WTC11 (cell line): ENCODE data around the gene IL12RB1. TPM values are rescaled to one million over a fixed set of nuclear protein-coding genes. Genes with fewer than 3 reads are reported as not detected.

ENCODE experiments used
- ATAC-seq: fragments of 200-7000 bp; cut with Tn5 transposase; 2 replicates; pipeline ENCODE4 v1.10.0; 2021; ENCODE audit warnings: mild to moderate bottlenecking, moderate library complexity
- CTCF ChIA-PET: fragments of 300-600 bp; sonication (Branson Sonifier 250); formaldehyde crosslinking; loops from one replicate; lab custom pipeline; 2021; ENCODE audit warnings: antibody characterized with exemption; lab: Charles Lee
- POLR2A ChIA-PET: fragments of 350-600 bp; sonication (Branson Sonifier 250); formaldehyde crosslinking; loops from one replicate; lab custom pipeline; 2021; ENCODE audit warnings: antibody characterized with exemption; lab: Charles Lee
- DNase-seq: peaks from one replicate; pipeline ENCODE4 v3.0.0; 2021; ENCODE audit warnings: low spot score
- H3K27ac Mint-ChIP-seq: 2 replicates; pipeline ENCODE4 v1.8.0; 2021; ENCODE audit warnings: mixed read lengths
- H3K27me3 Mint-ChIP-seq: 2 replicates; pipeline ENCODE4 v1.8.0; 2021; ENCODE audit warnings: low read depth, mild to moderate bottlenecking, moderate library complexity, mixed read lengths
- H3K36me3 Mint-ChIP-seq: 2 replicates; pipeline ENCODE4 v1.8.0; 2021; ENCODE audit warnings: mixed read lengths
- H3K4me1 Mint-ChIP-seq: 2 replicates; pipeline ENCODE4 v1.8.0; 2022; ENCODE audit warnings: mixed read lengths
- H3K4me3 Mint-ChIP-seq: 2 replicates; pipeline ENCODE4 v1.8.0; 2021; ENCODE audit warnings: mild to moderate bottlenecking, moderate library complexity, mixed read lengths
- H3K9me3 Mint-ChIP-seq: 2 replicates; pipeline ENCODE4 v1.8.0; 2021; ENCODE audit warnings: mixed read lengths
- CDX4 ChIP-seq: fragments of 250-450 bp; sonication (Bioruptor Pico); IDR thresholded peaks from 2 replicates; pipeline ENCODE4 v1.9.0; 2021; ENCODE audit warnings: moderate library complexity, mild to moderate bottlenecking, inconsistent platforms, borderline replicate concordance
- CTCF ChIP-seq: fragments of 200-600 bp; IDR thresholded peaks from 2 replicates; pipeline ENCODE4 v1.8.0; 2022; ENCODE audit warnings: antibody characterized with exemption
- E2F4 ChIP-seq: sonication (generic); formaldehyde crosslinking; IDR thresholded peaks from 2 replicates; pipeline ENCODE4 v1.8.1; 2022; ENCODE audit warnings: low read depth, mild to moderate bottlenecking, moderate library complexity, missing genetic modification reagents, borderline replicate concordance
- FOXK1 ChIP-seq: sonication (generic); formaldehyde crosslinking; IDR thresholded peaks from 2 replicates; pipeline ENCODE4 v1.8.0; 2022; ENCODE audit warnings: mild to moderate bottlenecking, moderate library complexity, missing genetic modification reagents
- FOXP4 ChIP-seq: sonication (generic); formaldehyde crosslinking; IDR thresholded peaks from 2 replicates; pipeline ENCODE4 v1.8.0; 2022; ENCODE audit warnings: mild to moderate bottlenecking, missing genetic modification reagents
- GRHL2 ChIP-seq: fragments of 250-450 bp; sonication (Bioruptor Pico); IDR thresholded peaks from 2 replicates; pipeline ENCODE4 v1.8.0; 2022; ENCODE audit warnings: mild to moderate bottlenecking, moderate library complexity; ENCODE audit not compliant: insufficient replicate concordance, severe bottlenecking
- IRF2 ChIP-seq: sonication (generic); formaldehyde crosslinking; IDR thresholded peaks from 2 replicates; pipeline ENCODE4 v1.8.0; 2022; ENCODE audit warnings: low read depth, missing genetic modification reagents, borderline replicate concordance
- MXD4 ChIP-seq: fragments of 250-450 bp; sonication (Bioruptor Pico); IDR thresholded peaks from 2 replicates; pipeline ENCODE4 v1.8.0; 2021; ENCODE audit warnings: mild to moderate bottlenecking, moderate library complexity, borderline replicate concordance
- NR2C2 ChIP-seq: sonication (generic); formaldehyde crosslinking; IDR thresholded peaks from 2 replicates; pipeline ENCODE4 v1.8.0; 2022; ENCODE audit warnings: mild to moderate bottlenecking, missing genetic modification reagents
- NR3C1 ChIP-seq: sonication (generic); formaldehyde crosslinking; conservative IDR thresholded peaks from 2 replicates; pipeline ENCODE4 v1.8.1; 2023; ENCODE audit warnings: low read depth, mild to moderate bottlenecking, missing genetic modification reagents
- OVOL2 ChIP-seq: fragments of 250-450 bp; sonication (Bioruptor Pico); IDR thresholded peaks from 2 replicates; pipeline ENCODE4 v1.9.0; 2021; ENCODE audit warnings: mild to moderate bottlenecking, borderline replicate concordance
- PRDM15 ChIP-seq: sonication (generic); formaldehyde crosslinking; IDR thresholded peaks from 2 replicates; pipeline ENCODE4 v1.8.0; 2022; ENCODE audit warnings: missing genetic modification reagents
- SMAD4 ChIP-seq: sonication (generic); formaldehyde crosslinking; IDR thresholded peaks from 2 replicates; pipeline ENCODE4 v1.8.0; 2022; ENCODE audit warnings: mild to moderate bottlenecking, missing genetic modification reagents
- TP53 ChIP-seq: sonication (generic); formaldehyde crosslinking; IDR thresholded peaks from 2 replicates; pipeline ENCODE4 v1.8.1; 2023; ENCODE audit warnings: mild to moderate bottlenecking, missing genetic modification reagents
- ZMAT4 ChIP-seq: fragments of 250-450 bp; sonication (Bioruptor Pico); IDR thresholded peaks from 2 replicates; pipeline ENCODE4 v1.9.0; 2021; ENCODE audit warnings: mild to moderate bottlenecking
- ZNF121 ChIP-seq: sonication (generic); formaldehyde crosslinking; IDR thresholded peaks from 2 replicates; pipeline ENCODE4 v1.8.0; 2023; ENCODE audit warnings: missing genetic modification reagents
- ZNF425 ChIP-seq: fragments of 250-450 bp; sonication (Bioruptor Pico); conservative IDR thresholded peaks from 2 replicates; pipeline ENCODE4 v1.9.0; 2021; ENCODE audit warnings: mild to moderate bottlenecking
- ZSCAN18 ChIP-seq: fragments of 250-450 bp; sonication (Bioruptor Pico); IDR thresholded peaks from 2 replicates; pipeline ENCODE4 v2.1.2; 2022; ENCODE audit warnings: mild to moderate bottlenecking, moderate library complexity
- total RNA-seq: library from RNA; stranded (reverse); gene quantifications from 3 replicates; pipeline ENCODE4 v1.2.3, GENCODE V29; 2021

Gene IL12RB1
- total RNA-seq, 1 experiment from 2014 or later: not detected

GRCh38 chr19:18112989-18113478 is 26.3 kb upstream of the IL12RB1 start:
- DNase-seq: peak; percentile 95
- H3K36me3 Mint-ChIP-seq: no peaks in the 10 kb centered on the region
- peaks cover 23% of the 10 kb centered on the region for H3K27me3 Mint-ChIP-seq
- peak; percentile 64 for ATAC-seq
- peaks cover 18% of the 10 kb centered on the region for H3K4me1 Mint-ChIP-seq
- H3K9me3 Mint-ChIP-seq: no peaks in the 10 kb centered on the region
- ChIA-PET POLR2A (interaction anchor here (0.6 to 1.0 kb wide), 5 partner anchors 9 to 271 kb away, joined by 3 to 5 read pairs (median 4); partner anchors contain the start of genes JUND and MPV17L2), CTCF (interaction anchor here (0.6 to 2.0 kb wide), 72 partner anchors 9 to 306 kb away, joined by 3 to 43 read pairs (median 6); partner anchors contain the start of genes ARRDC2, IFI30, JUND and MAST3)
- H3K4me3 Mint-ChIP-seq: no peak overlapping the region
- no peak overlapping the region for H3K27ac Mint-ChIP-seq
- TF ChIP-seq CTCF: peak; percentile 63; the same call in 1 of the 2 replicates
- TF ChIP-seq IRF2: no peak
- TF ChIP-seq, all 79 proteins: peak for 1

GRCh38 chr19:18110609-18111232 is 24.0 kb upstream of the IL12RB1 start:
- POLR2A ChIA-PET: interaction anchor here (0.6 kb wide), 1 partner anchor 170 kb away, joined by 9 read pairs; no protein-coding TSS in a partner anchor
- H3K4me1 Mint-ChIP-seq: peaks cover 11% of the 10 kb centered on the region
- TF ChIP-seq MXD4 (CRISPR knock-in tag) (no peak), GRHL2 (no peak), SMAD4 (CRISPR knock-in tag) (no peak), CDX4 (CRISPR knock-in tag) (no peak), OVOL2 (CRISPR knock-in tag) (no peak), FOXK1 (CRISPR knock-in tag) (no peak), NR3C1 (CRISPR knock-in tag) (no peak), ZNF121 (no peak), ZNF425 (CRISPR knock-in tag) (no peak), ZSCAN18 (no peak), NR2C2 (CRISPR knock-in tag) (no peak), TP53 (CRISPR knock-in tag) (no peak), PRDM15 (no peak), FOXP4 (CRISPR knock-in tag) (no peak), ZMAT4 (no peak), E2F4 (CRISPR knock-in tag) (no peak)

More at GRCh38 chr19:18110609-18111232, 24.0 kb upstream of the IL12RB1 start:
- DNase-seq (peak; percentile 22), ATAC-seq (peak; percentile 43)
- Mint-ChIP-seq H3K36me3 (no peaks in the 10 kb centered on the region), H3K9me3 (no peaks in the 10 kb centered on the region), H3K4me3 (peak overlapping the region; percentile 66), H3K27ac (no peak overlapping the region), H3K27me3 (peaks cover 33% of the 10 kb centered on the region)
- CTCF ChIA-PET: interaction anchor here (0.8 to 3.0 kb wide), 18 partner anchors 7 to 169 kb away, joined by 3 to 18 read pairs (median 4); partner anchors contain the start of genes ARRDC2 and RAB3A
